ENCODE results near the gene IGSF11.

DNA sequence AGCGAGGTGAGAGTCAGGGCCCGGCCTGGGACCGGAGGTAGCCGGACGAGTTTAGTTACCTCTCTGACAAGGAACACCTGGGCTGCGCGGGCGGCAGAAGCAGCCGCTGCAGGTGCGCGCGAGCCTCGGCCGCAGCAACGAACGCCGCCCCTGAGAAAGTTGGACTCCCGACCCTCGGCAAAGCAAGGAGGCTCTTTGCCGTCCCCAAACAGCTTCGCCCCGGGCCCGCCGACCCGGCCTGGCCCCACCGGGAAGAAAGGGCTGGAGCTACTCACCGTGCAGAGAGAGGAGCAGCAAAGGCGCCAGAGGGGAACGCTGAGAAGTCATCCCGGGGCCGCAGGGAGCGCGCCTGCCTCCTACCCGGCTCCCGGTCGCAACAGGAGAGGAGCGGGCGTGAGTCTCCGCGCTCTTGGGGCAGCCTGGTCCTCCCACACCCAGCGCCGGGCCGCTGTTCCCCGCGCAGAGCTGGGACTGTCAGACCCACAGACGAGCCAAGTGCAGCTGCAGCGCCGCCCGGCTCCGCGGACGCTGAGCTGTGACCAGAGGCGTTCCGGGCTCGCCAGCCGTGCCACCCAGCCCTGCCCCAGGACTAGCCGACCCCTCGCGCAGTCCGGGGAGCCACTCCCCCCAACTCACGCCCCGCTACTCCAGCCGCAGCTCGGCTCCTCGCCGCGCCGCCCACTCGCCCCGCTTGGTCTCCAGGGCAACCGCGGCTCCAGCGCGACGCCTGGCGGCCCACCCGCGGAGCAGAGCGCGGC is at the start of gene IGSF11:
- TF ChIP-seq, protein P1, sequence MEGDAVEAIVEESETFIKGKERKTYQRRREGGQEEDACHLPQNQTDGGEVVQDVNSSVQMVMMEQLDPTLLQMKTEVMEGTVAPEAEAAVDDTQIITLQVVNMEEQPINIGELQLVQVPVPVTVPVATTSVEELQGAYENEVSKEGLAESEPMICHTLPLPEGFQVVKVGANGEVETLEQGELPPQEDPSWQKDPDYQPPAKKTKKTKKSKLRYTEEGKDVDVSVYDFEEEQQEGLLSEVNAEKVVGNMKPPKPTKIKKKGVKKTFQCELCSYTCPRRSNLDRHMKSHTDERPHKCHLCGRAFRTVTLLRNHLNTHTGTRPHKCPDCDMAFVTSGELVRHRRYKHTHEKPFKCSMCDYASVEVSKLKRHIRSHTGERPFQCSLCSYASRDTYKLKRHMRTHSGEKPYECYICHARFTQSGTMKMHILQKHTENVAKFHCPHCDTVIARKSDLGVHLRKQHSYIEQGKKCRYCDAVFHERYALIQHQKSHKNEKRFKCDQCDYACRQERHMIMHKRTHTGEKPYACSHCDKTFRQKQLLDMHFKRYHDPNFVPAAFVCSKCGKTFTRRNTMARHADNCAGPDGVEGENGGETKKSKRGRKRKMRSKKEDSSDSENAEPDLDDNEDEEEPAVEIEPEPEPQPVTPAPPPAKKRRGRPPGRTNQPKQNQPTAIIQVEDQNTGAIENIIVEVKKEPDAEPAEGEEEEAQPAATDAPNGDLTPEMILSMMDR (conservative IDR thresholded peaks at IDR 0.05; ENCODE audit: low read depth, low read length), result peak; percentile 54
- TF ChIP-seq BHLHE40 (IDR thresholded peaks at IDR 0.05; ENCODE audit: low read depth, low read length) (no peak), POLR2A (IDR thresholded peaks at IDR 0.05; ENCODE audit: low read depth, low read length) (no peak), CHD1 (IDR thresholded peaks at IDR 0.05; ENCODE audit: low read depth, low read length) (no peak), FOS (IDR thresholded peaks at IDR 0.05; ENCODE audit: low read depth, low read length) (no peak), CEBPB (IDR thresholded peaks at IDR 0.05; ENCODE audit: low read depth, low read length) (no peak), MAZ (IDR thresholded peaks at IDR 0.05; ENCODE audit: borderline replicate concordance, low read depth, low read length) (no peak), RFX5 (IDR thresholded peaks at IDR 0.05; ENCODE audit: low read depth, low read length) (no peak)
- TF ChIP-seq, protein P2, sequence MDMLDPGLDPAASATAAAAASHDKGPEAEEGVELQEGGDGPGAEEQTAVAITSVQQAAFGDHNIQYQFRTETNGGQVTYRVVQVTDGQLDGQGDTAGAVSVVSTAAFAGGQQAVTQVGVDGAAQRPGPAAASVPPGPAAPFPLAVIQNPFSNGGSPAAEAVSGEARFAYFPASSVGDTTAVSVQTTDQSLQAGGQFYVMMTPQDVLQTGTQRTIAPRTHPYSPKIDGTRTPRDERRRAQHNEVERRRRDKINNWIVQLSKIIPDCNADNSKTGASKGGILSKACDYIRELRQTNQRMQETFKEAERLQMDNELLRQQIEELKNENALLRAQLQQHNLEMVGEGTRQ (IDR thresholded peaks at IDR 0.05; ENCODE audit: low read depth, low read length), result no peak
- TF ChIP-seq, protein P3, sequence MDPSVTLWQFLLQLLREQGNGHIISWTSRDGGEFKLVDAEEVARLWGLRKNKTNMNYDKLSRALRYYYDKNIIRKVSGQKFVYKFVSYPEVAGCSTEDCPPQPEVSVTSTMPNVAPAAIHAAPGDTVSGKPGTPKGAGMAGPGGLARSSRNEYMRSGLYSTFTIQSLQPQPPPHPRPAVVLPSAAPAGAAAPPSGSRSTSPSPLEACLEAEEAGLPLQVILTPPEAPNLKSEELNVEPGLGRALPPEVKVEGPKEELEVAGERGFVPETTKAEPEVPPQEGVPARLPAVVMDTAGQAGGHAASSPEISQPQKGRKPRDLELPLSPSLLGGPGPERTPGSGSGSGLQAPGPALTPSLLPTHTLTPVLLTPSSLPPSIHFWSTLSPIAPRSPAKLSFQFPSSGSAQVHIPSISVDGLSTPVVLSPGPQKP (IDR thresholded peaks at IDR 0.05; ENCODE audit: borderline replicate concordance, low read depth, low read length), result no peak
